IMR-90 (cell line): ENCODE measurements around the gene MAMLD1. TPM values are rescaled to one million over a fixed set of nuclear protein-coding genes. Genes with fewer than 3 reads are reported as not detected.

Experiments used
- ATAC-seq: fragments of 200-7000 bp; cut with Tn5 transposase; 2 replicates; pipeline ENCODE4 v1.9.1; 2020; ENCODE audit warnings: low read depth, mild to moderate bottlenecking, moderate library complexity
- BruUV-seq: library from RNA; stranded (reverse); fragments of 400-500 nt; replicated peaks from 2 replicates; lab custom pipeline; 2021; lab: Mats Ljungman, UMichigan
- CTCF ChIA-PET: fragments of 300-600 bp; formaldehyde crosslinking; extraction: SDS; loops from one replicate; lab custom pipeline; 2021; ENCODE audit warnings: antibody characterized with exemption; lab: Yijun Ruan, JAX
- POLR2A ChIA-PET: fragments of 300-600 bp; sonication (Branson Sonifier 250); formaldehyde crosslinking; loops from one replicate; lab custom pipeline; 2022; ENCODE audit warnings: antibody characterized with exemption; ENCODE audit not compliant: unreplicated experiment; lab: Charles Lee
- DNase-seq: peaks from one replicate; pipeline ENCODE4 v3.0.0; 2013
- H2AFZ ChIP-seq: replicated peaks from 2 replicates; pipeline ENCODE3; 2013; ENCODE audit warnings: low read length, mild to moderate bottlenecking; ENCODE audit not compliant: poor library complexity
- H2AK5ac ChIP-seq: 2 replicates; pipeline ENCODE4 v1.6.1; 2013; ENCODE audit warnings: low read depth, low read length, inconsistent platforms
- H2AK9ac ChIP-seq: replicated peaks from 2 replicates; pipeline ENCODE3; 2013; ENCODE audit warnings: mild to moderate bottlenecking, low read depth, low read length, moderate library complexity; ENCODE audit not compliant: poor library complexity
- H2BK120ac ChIP-seq: 2 replicates; pipeline ENCODE4 v1.6.1; 2013; ENCODE audit warnings: low read depth, low read length, inconsistent platforms
- H2BK15ac ChIP-seq: 3 replicates; pipeline ENCODE4 v1.6.1; 2013; ENCODE audit warnings: low read depth, low read length, inconsistent platforms
- H2BK20ac ChIP-seq: 2 replicates; pipeline ENCODE4 v1.6.1; 2013; ENCODE audit warnings: low read depth, mild to moderate bottlenecking, inconsistent platforms, low read length, moderate library complexity
- H2BK5ac ChIP-seq: 2 replicates; pipeline ENCODE4 v1.6.1; 2013; ENCODE audit warnings: mild to moderate bottlenecking, low read depth, low read length, inconsistent platforms; ENCODE audit not compliant: poor library complexity, severe bottlenecking
- H3K14ac ChIP-seq: replicated peaks from 2 replicates; pipeline ENCODE4 v1.6.1; 2013; ENCODE audit warnings: low read depth, low read length, inconsistent platforms
- H3K18ac ChIP-seq: 2 replicates; pipeline ENCODE4 v1.6.1; 2013; ENCODE audit warnings: low read depth, low read length, control low read depth
- H3K23ac ChIP-seq: 2 replicates; pipeline ENCODE4 v1.6.1; 2013; ENCODE audit warnings: low read depth, low read length, inconsistent platforms
- H3K27ac ChIP-seq: 2 replicates; pipeline ENCODE4 v1.5.1; 2013; ENCODE audit warnings: mild to moderate bottlenecking, control low read depth, low read length; ENCODE audit not compliant: insufficient read depth
- H3K27me3 ChIP-seq: 2 replicates; pipeline ENCODE4 v1.6.1; 2013; ENCODE audit warnings: low read length; ENCODE audit not compliant: control insufficient read depth, insufficient read depth
- H3K36me3 ChIP-seq: 2 replicates; pipeline ENCODE4 v1.6.1; 2013; ENCODE audit warnings: low read length, mixed read lengths; ENCODE audit not compliant: control insufficient read depth, insufficient read depth
- H3K4ac ChIP-seq: 2 replicates; pipeline ENCODE4 v1.6.1; 2013; ENCODE audit warnings: low read depth, low read length, inconsistent platforms
- H3K4me1 ChIP-seq: 2 replicates; pipeline ENCODE4 v1.6.1; 2013; ENCODE audit warnings: low read length, mixed read lengths; ENCODE audit not compliant: control insufficient read depth, insufficient read depth
- H3K4me2 ChIP-seq: 2 replicates; pipeline ENCODE4 v1.6.1; 2013; ENCODE audit warnings: low read depth, mild to moderate bottlenecking, control low read depth, low read length, moderate library complexity
- H3K4me3 ChIP-seq: 2 replicates; pipeline ENCODE4 v1.5.1; 2013; ENCODE audit warnings: low read depth, mild to moderate bottlenecking, control low read depth, low read length, moderate library complexity; ENCODE audit not compliant: insufficient read depth
- H3K56ac ChIP-seq: 2 replicates; pipeline ENCODE4 v1.6.1; 2013; ENCODE audit warnings: low read length, inconsistent platforms; ENCODE audit not compliant: insufficient read depth; ENCODE audit errors: extremely low read depth
- H3K79me1 ChIP-seq, 2 experiments: 2 replicates each; pipeline ENCODE4 v1.6.1; 2013; ENCODE audit warnings: low read length in 2 of 2, inconsistent platforms in 1 of 2, low read depth in 1 of 2
- H3K9ac ChIP-seq: 2 replicates; pipeline ENCODE4 v1.6.1; 2013; ENCODE audit warnings: low read depth, low read length, control low read depth
- H3K9me1 ChIP-seq: 2 replicates; pipeline ENCODE4 v1.6.1; 2013; ENCODE audit warnings: low read length, inconsistent platforms; ENCODE audit not compliant: insufficient read depth
- H3K9me3 ChIP-seq: 2 replicates; pipeline ENCODE4 v1.6.1; 2013; ENCODE audit warnings: low read length; ENCODE audit not compliant: control insufficient read depth, insufficient read depth
- H4K20me1 ChIP-seq: 2 replicates; pipeline ENCODE4 v1.6.1; 2013; ENCODE audit warnings: low read length, inconsistent platforms; ENCODE audit not compliant: insufficient read depth
- H4K5ac ChIP-seq: 2 replicates; pipeline ENCODE4 v1.6.1; 2013; ENCODE audit warnings: mild to moderate bottlenecking, low read depth, low read length, control low read depth
- H4K8ac ChIP-seq, 2 experiments: 2 replicates each; pipeline ENCODE4 v1.6.1; 2013; ENCODE audit warnings: low read depth in 2 of 2, low read length in 2 of 2, control low read depth in 1 of 2, inconsistent platforms in 1 of 2
- H4K91ac ChIP-seq: 2 replicates; pipeline ENCODE4 v1.6.1; 2013; ENCODE audit warnings: low read depth, low read length, inconsistent platforms; ENCODE audit not compliant: insufficient read depth
- FOS ChIP-seq: fragments of 150-350 bp; IDR thresholded peaks from 2 replicates; pipeline ENCODE4 v1.6.1; 2016; ENCODE audit warnings: low read depth, low read length
- MAFK ChIP-seq: IDR thresholded peaks from 2 replicates; pipeline ENCODE4 v1.6.1; 2012; ENCODE audit warnings: low read depth, low read length, improper control_type of control experiment
- NFE2L2 ChIP-seq: fragments of 150-350 bp; IDR thresholded peaks from 2 replicates; pipeline ENCODE4 v1.6.1; 2016; ENCODE audit warnings: low read depth, mild to moderate bottlenecking, low read length
- POLR2A ChIP-seq: IDR thresholded peaks from 2 replicates; pipeline ENCODE4 v1.6.1; 2012; ENCODE audit warnings: mild to moderate bottlenecking, low read depth, low read length
- RFX5 ChIP-seq: IDR thresholded peaks from 2 replicates; pipeline ENCODE4 v1.8.0; 2012; ENCODE audit warnings: low read depth, mild to moderate bottlenecking, low read length, moderate library complexity
- WGBS, 2 experiments: methylation state at CpG; one replicate each; pipeline versions ENCODE4 v1.1.5 to v1.1.7; 2013; ENCODE audit warnings: missing lambda C conversion rate in 2 of 2; ENCODE audit not compliant: insufficient read length in 1 of 2; ENCODE audit errors: extremely low coverage in 2 of 2; 5-methylcytosine and 5-hydroxymethylcytosine counted together
- dilution Hi-C: fragments of 300-500 bp; cut with HindIII; formaldehyde crosslinking; loops from one replicate; pipeline ENCODE4 v1.14.3; 2018; ENCODE audit warnings: low sequenced_read_pairs; ENCODE audit not compliant: unreplicated experiment
- in situ Hi-C: fragments of 300-500 bp; cut with MboI; formaldehyde crosslinking; loops from 3 replicates; pipeline ENCODE4 v1.14.3; 2019; ENCODE audit warnings: low sequenced_read_pairs, inconsistent platforms, mixed read lengths
- intact Hi-C: fragments of 100-400 bp; cut with micrococcal nuclease; formaldehyde crosslinking; loops from 2 replicates; pipeline ENCODE4 v1.10.0; 2022
- polyA plus RNA-seq, 3 experiments: library from polyadenylated mRNA; depleted of rRNA; stranded (reverse); fragments of >200 nt; gene quantifications; 2 replicates each; pipeline ENCODE4 v1.2.3, GENCODE V29; 2012; ENCODE audit warnings: low replicate concordance in 1 of 3
- total RNA-seq: library from RNA; depleted of rRNA; stranded (reverse); fragments of >200 nt; gene quantifications from 2 replicates; pipeline ENCODE4 v1.2.3, GENCODE V29; 2012
- TF ChIP-seq, protein P1 (sequence below): conservative IDR thresholded peaks from 2 replicates; pipeline ENCODE4 v1.5.1; 2012; ENCODE audit warnings: mild to moderate bottlenecking, low read depth, low read length, improper control_type of control experiment

Gene MAMLD1
- total and polyA plus RNA-seq, 2 of the 4 experiments (the other 2 are of a cell fraction): 1.4 to 11.0 TPM

- peaks cover 10% of the 10 kb centered on the region for H3K9me1 ChIP-seq
- 83% methylated on average over 1 of the region's 10 CpGs; no CpG with 5 or more reads in 1 of the 2 experiments for WGBS, 2 experiments
- H3K9me3 ChIP-seq: no peaks in the 10 kb centered on the region
- in situ Hi-C loops (loop anchor here (25.0 kb wide), 1 partner anchor 515 kb away; no protein-coding TSS in a partner anchor), intact Hi-C loops (no loop called here), dilution Hi-C loops (no loop called here)
- peaks cover 5% of the 10 kb centered on the region for H3K36me3 ChIP-seq
- ATAC-seq: no peak
- TF ChIP-seq POLR2A (no peak), NFE2L2 (no peak), MAFK (no peak), RFX5 (no peak), FOS (no peak)
- TF ChIP-seq, protein P1, sequence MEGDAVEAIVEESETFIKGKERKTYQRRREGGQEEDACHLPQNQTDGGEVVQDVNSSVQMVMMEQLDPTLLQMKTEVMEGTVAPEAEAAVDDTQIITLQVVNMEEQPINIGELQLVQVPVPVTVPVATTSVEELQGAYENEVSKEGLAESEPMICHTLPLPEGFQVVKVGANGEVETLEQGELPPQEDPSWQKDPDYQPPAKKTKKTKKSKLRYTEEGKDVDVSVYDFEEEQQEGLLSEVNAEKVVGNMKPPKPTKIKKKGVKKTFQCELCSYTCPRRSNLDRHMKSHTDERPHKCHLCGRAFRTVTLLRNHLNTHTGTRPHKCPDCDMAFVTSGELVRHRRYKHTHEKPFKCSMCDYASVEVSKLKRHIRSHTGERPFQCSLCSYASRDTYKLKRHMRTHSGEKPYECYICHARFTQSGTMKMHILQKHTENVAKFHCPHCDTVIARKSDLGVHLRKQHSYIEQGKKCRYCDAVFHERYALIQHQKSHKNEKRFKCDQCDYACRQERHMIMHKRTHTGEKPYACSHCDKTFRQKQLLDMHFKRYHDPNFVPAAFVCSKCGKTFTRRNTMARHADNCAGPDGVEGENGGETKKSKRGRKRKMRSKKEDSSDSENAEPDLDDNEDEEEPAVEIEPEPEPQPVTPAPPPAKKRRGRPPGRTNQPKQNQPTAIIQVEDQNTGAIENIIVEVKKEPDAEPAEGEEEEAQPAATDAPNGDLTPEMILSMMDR: no peak
- no peak overlapping the region for H2BK120ac ChIP-seq
- BruUV-seq: no TSS peak
- H2AK5ac ChIP-seq: no peak overlapping the region
- no peak overlapping the region for H3K56ac ChIP-seq
- DNase-seq: no peak
- no peak overlapping the region for H2AFZ ChIP-seq
- H3K4me3 ChIP-seq: no peak overlapping the region
- CTCF ChIA-PET: no interaction called here
- H4K20me1 ChIP-seq: peaks cover 7% of the 10 kb centered on the region
- no peak overlapping the region for H3K9ac ChIP-seq
- POLR2A ChIA-PET: no interaction called here
- H2AK9ac ChIP-seq: no peak overlapping the region
- no peak overlapping the region for H3K4ac ChIP-seq
- H4K5ac ChIP-seq: peak overlapping the region; percentile 19
- no peak overlapping the region for H4K91ac ChIP-seq
- H4K8ac ChIP-seq: no peak overlapping the region
- H3K27ac ChIP-seq: peak overlapping the region; percentile 79; the same call in 1 of the 2 replicates
- no peak overlapping the region for H3K14ac ChIP-seq
- no peak overlapping the region for H3K4me2 ChIP-seq
- no peak overlapping the region for H3K23ac ChIP-seq
- no peak overlapping the region for H2BK5ac ChIP-seq
- H3K18ac ChIP-seq: no peak overlapping the region; the same call in 1 of the 2 replicates
- H2BK20ac ChIP-seq: no peak overlapping the region
- H3K79me1 ChIP-seq: peaks cover 0 to 13% of the 10 kb centered on the region in 2 experiments; a peak in 2 of 4 replicates
- H3K27me3 ChIP-seq: no peaks in the 10 kb centered on the region
- H3K4me1 ChIP-seq: peaks cover 6% of the 10 kb centered on the region
- H2BK15ac ChIP-seq: no peak overlapping the region
Observed at GRCh38 chrX:150477371-150477770, 114.3 kb downstream of the MAMLD1 start.
